NCI-H1436 treated with DMSO at 0.1 percent for 48 hours (cell line): ENCODE measurements around the gene ZNF384.

ENCODE experiments used
- DNase-seq: peaks from one replicate; lab custom pipeline; 2025; lab: John Stamatoyannopoulos, UW

Gene ZNF384

GRCh38 chr12:6620885-6621274, 68.3 kb downstream of the ZNF384 start:
- no peak for DNase-seq

GRCh38 chr12:6620137-6620884, 68.9 kb downstream of the ZNF384 start:
- DNase-seq = no peak

GRCh38 chr12:6618483-6619225, 70.5 kb downstream of the ZNF384 start:
- no peak for DNase-seq
